GM12892 (cell line): ENCODE results near the gene GNB1.

ENCODE experiments used
- POLR2A ChIP-seq: IDR thresholded peaks from 2 replicates; pipeline ENCODE4 v1.6.1; 2011; ENCODE audit warnings: low read depth, low read length, control low read depth
- POLR2AphosphoS5 ChIP-seq: IDR thresholded peaks from 2 replicates; pipeline ENCODE4 v1.6.1; 2011; ENCODE audit warnings: low read depth, low read length, control low read depth
- TAF1 ChIP-seq: IDR thresholded peaks from 2 replicates; pipeline ENCODE4 v1.6.1; 2011; ENCODE audit warnings: low read depth, mild to moderate bottlenecking, control low read depth, low read length, borderline replicate concordance

DNA sequence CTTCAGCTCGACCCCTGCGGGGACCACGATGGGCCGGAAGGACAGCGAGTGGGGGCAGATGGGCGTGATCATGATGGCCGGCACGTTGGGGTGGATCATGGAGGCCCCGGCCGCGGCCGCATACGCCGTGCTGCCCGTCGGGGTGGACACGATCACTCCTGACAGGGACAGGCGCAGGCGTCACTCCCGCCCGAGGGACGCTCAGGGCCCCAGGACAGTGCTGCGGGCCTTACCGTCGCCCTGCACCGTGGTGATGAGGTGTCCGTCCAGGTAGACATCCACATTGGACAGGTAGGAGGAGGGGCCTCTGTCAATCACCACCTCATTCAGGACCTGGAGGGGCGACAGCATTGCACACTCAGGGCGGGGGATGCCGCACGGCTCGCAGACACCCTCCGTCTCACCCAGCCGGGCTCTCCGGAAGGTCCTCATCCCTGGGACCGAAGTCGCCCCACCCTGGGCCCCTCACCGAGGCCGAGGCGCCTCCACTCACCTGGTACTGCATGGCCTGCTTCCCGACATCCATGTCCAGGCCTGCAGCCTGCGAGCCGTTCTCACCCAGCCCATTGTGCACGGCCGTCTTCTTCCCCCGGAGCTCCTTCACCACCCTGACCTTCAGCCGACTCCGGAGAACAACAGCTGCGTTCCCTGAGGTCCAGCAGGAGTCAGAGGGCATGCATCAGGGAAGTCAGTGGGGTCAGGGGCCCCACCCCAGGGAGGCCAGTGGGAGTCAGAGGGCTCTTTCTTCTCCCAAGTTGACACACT, 136.7 kb downstream of the GNB1 start:
- no peak for TF ChIP-seq POLR2AphosphoS5
- no peak for TF ChIP-seq POLR2A
- TF ChIP-seq TAF1, result no peak
